ENCODE data around the gene TMUB2. TPM values are rescaled to one million over a fixed set of nuclear protein-coding genes. Genes with fewer than 3 reads are reported as not detected.

The TMUB2 gene
- total and polyA plus RNA-seq, 9 of the 15 experiments (the other 6 are each of a cell fraction or from before 2014, with no cell fraction given) = 4.1 to 29.8 (median 16.3) TPM

DNA sequence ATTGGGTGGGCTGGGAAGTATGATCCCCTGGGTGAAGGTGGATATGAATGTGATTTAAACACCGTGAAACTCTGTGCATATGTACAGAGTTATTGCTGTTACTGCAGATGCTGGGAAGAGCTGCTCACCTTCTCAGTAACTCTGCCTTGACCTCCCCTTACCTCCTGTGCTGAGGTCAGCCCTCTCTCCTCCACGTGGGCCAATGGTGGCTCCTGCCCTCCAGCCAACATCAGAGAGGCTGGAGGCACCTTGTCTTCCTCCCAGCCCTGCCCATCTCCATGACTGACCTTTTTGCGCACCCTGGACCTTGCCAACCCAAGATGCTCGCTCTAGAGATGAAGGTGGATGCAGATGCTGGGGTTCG, 16.7 kb upstream of the TMUB2 start:
- no peaks in the 10 kb centered on the region for H3K9me1 ChIP-seq (ENCODE audit: control insufficient read depth, insufficient read depth, low read length)
- H3K79me2 ChIP-seq (ENCODE audit: control insufficient read depth, insufficient read depth, low read length) = no peaks in the 10 kb centered on the region
- H2AFZ ChIP-seq (ENCODE audit: low read depth, low read length) = no peak overlapping the region
- no peaks in the 10 kb centered on the region for H3K9me3 ChIP-seq (replicated peaks; ENCODE audit: control insufficient read depth, insufficient read depth, low read depth, low read length)
- no peaks in the 10 kb centered on the region for H4K20me1 ChIP-seq (replicated peaks; ENCODE audit: control insufficient read depth, insufficient read depth, low read length)
- peak overlapping the region in 1 of 2 experiments; percentile 53; a peak in 2 of 4 replicates for H3K9ac ChIP-seq (ENCODE audit: insufficient read depth in 1 of 2, low read depth in 2 of 2, low read length in 2 of 2)
- ChIA-PET POLR2A (interaction anchor here (1.1 kb wide), 1 partner anchor 18 kb away, joined by 3 read pairs; no protein-coding TSS in a partner anchor), CTCF (ENCODE audit: low intra/inter-chr PET ratio) (no interaction called here)
- intact Hi-C loops (cut with micrococcal nuclease) (no loop called here), in situ Hi-C loops (cut with MboI) (no loop called here)
- no TSS peak for BruUV-seq (replicated peaks)
- 41% methylated on average over 5 of the region's 5 CpGs for WGBS (ENCODE audit: insufficient coverage, low coverage, missing lambda C conversion rate)
- ATAC-seq (no peak), DNase-seq (ENCODE audit: extremely low read depth in 1 of 4, low spot score in 3 of 4) (no peak), FAIRE-seq (no peak)
- H3K27me3 ChIP-seq (ENCODE audit: control insufficient read depth in 2 of 2, insufficient read depth in 2 of 2, low read length in 2 of 2) = no peaks in the 10 kb centered on the region
- peaks cover 13 to 26% of the 10 kb centered on the region in 2 experiments; a peak in 4 of 5 replicates for H3K4me1 ChIP-seq (replicated peaks in 1 of 2; ENCODE audit: control insufficient read depth in 2 of 2, insufficient read depth in 2 of 2, low read length in 2 of 2)
- no peak overlapping the region for H3K27ac ChIP-seq (ENCODE audit: extremely low read depth, low read depth, low read length)
- no peak overlapping the region for H3K4me2 ChIP-seq (ENCODE audit: insufficient read depth, low read length)
- H3K4me3 ChIP-seq = no peak overlapping the region
- peaks cover 3% of the 10 kb centered on the region; the same call in 1 of the 3 replicates for H3K36me3 ChIP-seq (ENCODE audit: control insufficient read depth, insufficient read depth, low read length)
- TF ChIP-seq ZNF277 (CRISPR knock-in tag; IDR thresholded peaks at IDR 0.05; ENCODE audit: borderline replicate concordance) (no peak), LARP7 (IDR thresholded peaks at IDR 0.05) (no peak), KLF10 (CRISPR knock-in tag; IDR thresholded peaks at IDR 0.05) (no peak), ZNF121 (CRISPR knock-in tag; conservative IDR thresholded peaks at IDR 0.05) (no peak), ZNF318 (IDR thresholded peaks at IDR 0.05; ENCODE audit: borderline replicate concordance in 1 of 2, low read depth in 1 of 2) (no peak), OTX1 (CRISPR knock-in tag; IDR thresholded peaks at IDR 0.05) (no peak), ERF (CRISPR knock-in tag; IDR thresholded peaks at IDR 0.05) (no peak), U2AF1 (optimal IDR thresholded peaks at IDR 0.05; ENCODE audit: low read depth, low read length) (no peak), HCFC1 (IDR thresholded peaks at IDR 0.05; ENCODE audit: low read depth, low read length) (no peak)
- TF ChIP-seq, protein P1, sequence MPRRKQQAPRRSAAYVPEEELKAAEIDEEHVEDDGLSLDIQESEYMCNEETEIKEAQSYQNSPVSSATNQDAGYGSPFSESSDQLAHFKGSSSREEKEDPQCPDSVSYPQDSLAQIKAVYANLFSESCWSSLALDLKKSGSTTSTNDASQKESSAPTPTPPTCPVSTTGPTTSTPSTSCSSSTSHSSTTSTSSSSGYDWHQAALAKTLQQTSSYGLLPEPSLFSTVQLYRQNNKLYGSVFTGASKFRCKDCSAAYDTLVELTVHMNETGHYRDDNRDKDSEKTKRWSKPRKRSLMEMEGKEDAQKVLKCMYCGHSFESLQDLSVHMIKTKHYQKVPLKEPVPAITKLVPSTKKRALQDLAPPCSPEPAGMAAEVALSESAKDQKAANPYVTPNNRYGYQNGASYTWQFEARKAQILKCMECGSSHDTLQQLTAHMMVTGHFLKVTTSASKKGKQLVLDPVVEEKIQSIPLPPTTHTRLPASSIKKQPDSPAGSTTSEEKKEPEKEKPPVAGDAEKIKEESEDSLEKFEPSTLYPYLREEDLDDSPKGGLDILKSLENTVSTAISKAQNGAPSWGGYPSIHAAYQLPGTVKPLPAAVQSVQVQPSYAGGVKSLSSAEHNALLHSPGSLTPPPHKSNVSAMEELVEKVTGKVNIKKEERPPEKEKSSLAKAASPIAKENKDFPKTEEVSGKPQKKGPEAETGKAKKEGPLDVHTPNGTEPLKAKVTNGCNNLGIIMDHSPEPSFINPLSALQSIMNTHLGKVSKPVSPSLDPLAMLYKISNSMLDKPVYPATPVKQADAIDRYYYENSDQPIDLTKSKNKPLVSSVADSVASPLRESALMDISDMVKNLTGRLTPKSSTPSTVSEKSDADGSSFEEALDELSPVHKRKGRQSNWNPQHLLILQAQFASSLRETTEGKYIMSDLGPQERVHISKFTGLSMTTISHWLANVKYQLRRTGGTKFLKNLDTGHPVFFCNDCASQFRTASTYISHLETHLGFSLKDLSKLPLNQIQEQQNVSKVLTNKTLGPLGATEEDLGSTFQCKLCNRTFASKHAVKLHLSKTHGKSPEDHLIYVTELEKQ (CRISPR knock-in tag; IDR thresholded peaks at IDR 0.05) = no peak

Measured in K562 (cell line).